HCT116 (cell line): ENCODE measurements around the gene SLC9A9. TPM values are rescaled to one million over a fixed set of nuclear protein-coding genes. Genes with fewer than 3 reads are reported as not detected.
A peak's percentile ranks its signal among the peaks of the same experiment; 100 is the strongest.

Source experiments
- ATAC-seq: fragments of 200-7000 bp; cut with Tn5 transposase; 2 replicates; pipeline ENCODE4 v1.9.1; 2020; ENCODE audit warnings: mild to moderate bottlenecking, moderate library complexity
- Bru-seq: library from RNA; stranded (reverse); fragments of 400-500 nt; gene quantifications from one replicate; lab custom pipeline; 2021; lab: Mats Ljungman, UMichigan
- BruChase-seq, 2 experiments: library from RNA; stranded (reverse); fragments of 400-500 nt; gene quantifications; one replicate each; lab custom pipeline; 2021; lab: Mats Ljungman, UMichigan
- BruUV-seq: library from RNA; stranded (reverse); fragments of 400-500 nt; replicated peaks from 2 replicates; lab custom pipeline; 2021; lab: Mats Ljungman, UMichigan
- CTCF ChIA-PET: fragments of 300-600 bp; sonication (Branson Sonifier 250); formaldehyde crosslinking; loops from one replicate; lab custom pipeline; 2021; ENCODE audit warnings: antibody characterized with exemption; lab: Charles Lee
- POLR2A ChIA-PET: fragments of 300-600, 350-600 bp; sonication (Branson Sonifier 250); formaldehyde crosslinking; loops from one replicate; lab custom pipeline; 2021; ENCODE audit warnings: antibody characterized with exemption; lab: Charles Lee
- RAD21 ChIA-PET, 2 experiments: fragments of 300-600 bp; sonication (Branson Sonifier 250); formaldehyde crosslinking; loops; one replicate each; lab custom pipeline; 2023; ENCODE audit warnings: low total read pairs in 2 of 2; ENCODE audit not compliant: uncharacterized antibody in 2 of 2, unreplicated experiment in 2 of 2, low non-redundant PET in 1 of 2; lab: Charles Lee
- DNase-seq: peaks from one replicate; pipeline ENCODE4 v3.0.0-alpha.2; 2010; ENCODE audit warnings: low read depth, low spot score
- H2AFZ ChIP-seq: fragments of 200-600 bp; shearing (Covaris generic), sonication (generic); 2 replicates; pipeline ENCODE4 v1.6.1; 2017; ENCODE audit warnings: low read depth, mixed run types, mixed read lengths, antibody characterized with exemption, low read length; ENCODE audit not compliant: poor library complexity, severe bottlenecking
- H3K27ac ChIP-seq: 2 replicates; pipeline ENCODE4 v1.5.1; 2012; ENCODE audit warnings: low read depth, low read length
- H3K27me3 ChIP-seq: fragments of 200-600 bp; sonication (generic); 2 replicates; pipeline ENCODE4 v1.6.1; 2016; ENCODE audit warnings: mixed run types, low read length, mixed read lengths; ENCODE audit not compliant: insufficient read depth
- H3K36me3 ChIP-seq, 2 experiments: fragments of 200-500 bp in 1 of 2; fragments of 200-600 bp in 1 of 2; sonication (Bioruptor generic) in 1 of 2; sonication (generic) in 1 of 2; 2 replicates each; pipeline versions ENCODE4 v1.5.1 to v1.6.1; 2014 to 2016; ENCODE audit warnings: low read length in 2 of 2, inconsistent platforms in 1 of 2, mixed read lengths in 1 of 2, mixed run types in 1 of 2; ENCODE audit not compliant: insufficient read depth in 2 of 2, control insufficient read depth in 1 of 2
- H3K4me1 ChIP-seq, 2 experiments: fragments of 200-600 bp in 1 of 2; sonication (generic) in 1 of 2; 2 replicates each; pipeline versions ENCODE4 v1.5.1 to v1.6.1; 2012 to 2017; ENCODE audit warnings: low read length in 2 of 2, inconsistent platforms in 1 of 2, mild to moderate bottlenecking in 1 of 2, mixed read lengths in 1 of 2, mixed run types in 1 of 2, moderate library complexity in 1 of 2; ENCODE audit not compliant: insufficient read depth in 2 of 2, control insufficient read depth in 1 of 2
- H3K4me2 ChIP-seq: fragments of 200-600 bp; sonication (generic); 2 replicates; pipeline ENCODE4 v1.6.1; 2017; ENCODE audit warnings: mixed run types, low read length, mixed read lengths
- H3K4me3 ChIP-seq, 2 experiments: fragments of 200-600 bp in 1 of 2; sonication (generic) in 1 of 2; replicated peaks in 1 of 2; 2 replicates each; pipeline ENCODE4 v1.5.1; 2011 to 2016; ENCODE audit warnings: low read length in 2 of 2, control low read depth in 1 of 2, low read depth in 1 of 2, mild to moderate bottlenecking in 1 of 2, mixed read lengths in 1 of 2, mixed run types in 1 of 2
- H3K79me2 ChIP-seq: fragments of 200-600 bp; sonication (generic); 2 replicates; pipeline ENCODE4 v1.6.1; 2017; ENCODE audit warnings: mild to moderate bottlenecking, mixed run types, low read length, moderate library complexity, mixed read lengths; ENCODE audit not compliant: insufficient read depth
- H3K9ac ChIP-seq: fragments of 200-600 bp; sonication (generic); 2 replicates; pipeline ENCODE4 v1.6.1; 2016; ENCODE audit warnings: low read length, mixed read lengths
- H3K9me2 ChIP-seq: fragments of 200-600 bp; sonication (generic), shearing (Covaris generic); 2 replicates; pipeline ENCODE4 v1.6.1; 2017; ENCODE audit warnings: mixed run types, mild to moderate bottlenecking, moderate library complexity; ENCODE audit not compliant: insufficient read depth
- H3K9me3 ChIP-seq, 2 experiments: fragments of 200-500 bp in 1 of 2; fragments of 200-600 bp in 1 of 2; sonication (Bioruptor generic) in 1 of 2; sonication (generic) in 1 of 2; 2 replicates each; pipeline ENCODE4 v1.6.1; 2014 to 2017; ENCODE audit warnings: low read length in 2 of 2, mixed read lengths in 2 of 2, inconsistent platforms in 1 of 2, low read depth in 1 of 2, mild to moderate bottlenecking in 1 of 2, mixed run types in 1 of 2, moderate library complexity in 1 of 2; ENCODE audit not compliant: control insufficient read depth in 1 of 2, insufficient read depth in 1 of 2
- H4K20me1 ChIP-seq: fragments of 200-600 bp; sonication (generic), shearing (Covaris generic); 2 replicates; pipeline ENCODE4 v1.6.1; 2017; ENCODE audit warnings: mixed run types, mild to moderate bottlenecking, moderate library complexity; ENCODE audit not compliant: insufficient read depth
- CEBPB ChIP-seq: IDR thresholded peaks from 2 replicates; pipeline ENCODE4 v1.6.1; 2012; ENCODE audit warnings: low read depth
- ELF1 ChIP-seq: IDR thresholded peaks from 2 replicates; pipeline ENCODE4 v1.6.1; 2012; ENCODE audit warnings: low read depth, borderline replicate concordance
- EZH2phosphoT487 ChIP-seq: fragments of 200-600 bp; IDR thresholded peaks from 2 replicates; pipeline ENCODE4 v1.6.1; 2018; ENCODE audit warnings: antibody characterized with exemption, borderline replicate concordance
- JUND ChIP-seq: IDR thresholded peaks from 2 replicates; pipeline ENCODE4 v1.6.1; 2012
- MAX ChIP-seq: IDR thresholded peaks from 2 replicates; pipeline ENCODE4 v1.6.1; 2012
- POLR2A ChIP-seq: IDR thresholded peaks from 2 replicates; pipeline ENCODE4 v1.7.0; 2011; ENCODE audit warnings: borderline replicate concordance; ENCODE audit not compliant: insufficient read depth, insufficient read length; ENCODE audit errors: extremely low read depth
- SIN3A ChIP-seq: IDR thresholded peaks from 2 replicates; pipeline ENCODE4 v1.6.1; 2012; ENCODE audit warnings: low read depth
- YY1 ChIP-seq: IDR thresholded peaks from 2 replicates; pipeline ENCODE4 v1.6.1; 2011; ENCODE audit warnings: low read length, low read depth, moderate library complexity, mild to moderate bottlenecking; ENCODE audit not compliant: insufficient replicate concordance; ENCODE audit errors: extremely low read depth
- intact Hi-C: fragments of 100-400 bp; cut with micrococcal nuclease; formaldehyde crosslinking; loops from 2 replicates; pipeline ENCODE4 v1.10.0; 2022
- long read RNA-seq: library from polyadenylated mRNA; unstranded; transcript quantifications from one replicate; pipeline ENCODE4 v2.0.0, GENCODE V29; 2021; ENCODE audit not compliant: unreplicated experiment
- polyA plus RNA-seq: library from polyadenylated mRNA; unstranded; fragments of >200 nt; gene quantifications from 2 replicates; pipeline ENCODE4 v1.2.1, GENCODE V29; 2012; ENCODE audit warnings: missing spikeins
- total RNA-seq: library from RNA; stranded (reverse); gene quantifications from one replicate; pipeline ENCODE4 v1.2.1, GENCODE V29; 2021; ENCODE audit not compliant: unreplicated experiment
- TF ChIP-seq, protein P1 (sequence below): IDR thresholded peaks from 2 replicates; pipeline ENCODE4 v1.6.1; 2012; ENCODE audit warnings: low read depth

The SLC9A9 gene
- 0.20 TPM for total RNA-seq
- 0.32 and 0.60 TPM in 2 replicates for polyA plus RNA-seq
- percentile 26 among the genes with signal in this experiment for Bru-seq, nascent RNA
- BruChase-seq, experiment 1, labeled RNA remaining after a 6-hour chase: percentile 10 among the genes with signal in this experiment
- BruChase-seq, experiment 2, labeled RNA remaining after a 2-hour chase: percentile 19 among the genes with signal in this experiment
- long read RNA-seq: 0 reads

- TF ChIP-seq SIN3A (no peak), POLR2A (no peak), MAX (0 out of 2 replicates have a peak, but pooled peaks have one; percentile 32), ELF1 (peak; percentile 47), YY1 (no peak)
- Histone ChIP-seq H2AFZ (peak within 1 kb of the TSS; percentile 91), H3K79me2 (no peaks in the 10 kb centered on the region), H4K20me1 (no peaks in the 10 kb centered on the region), H3K27ac (no peak within 1 kb of the TSS), H3K4me1 (peaks cover 0 to 6% of the 10 kb centered on the region in 2 experiments; a peak in 1 of 4 replicates), H3K36me3 (no peaks in the 10 kb centered on the region), H3K27me3 (no peaks in the 10 kb centered on the region), H3K9me2 (no peaks in the 10 kb centered on the region), H3K4me2 (peak within 1 kb of the TSS; percentile 41), H3K4me3 (peak within 1 kb of the TSS; percentile 6 to 23; a peak in 3 of 4 replicates), H3K9me3 (no peaks in the 10 kb centered on the region), H3K9ac (no peak within 1 kb of the TSS)
- ChIA-PET CTCF (no interaction called here), POLR2A (interaction anchor here (0.6 kb wide), 1 partner anchor 64 kb away, joined by 3 read pairs; no protein-coding TSS in a partner anchor), RAD21 (no interaction called here)
- ATAC-seq (peak; percentile 60; the same call in 1 of the 2 replicates), DNase-seq (no peak)
- intact Hi-C loops: no loop called here
- no TSS peak for BruUV-seq
Observed at GRCh38 chr3:143847787-143848631, at the start of gene SLC9A9. Gene SLC9A9 (minus strand): TSS chr3:143848468. CDS start chr3:143848322, 146 bp downstream.

- no peaks in the 10 kb centered on the region for H3K79me2 ChIP-seq
- ChIA-PET POLR2A (no interaction called here), CTCF (no interaction called here), RAD21 (no interaction called here)
- H2AFZ ChIP-seq: no peak overlapping the region
- no peak overlapping the region for H3K9ac ChIP-seq
- H3K36me3 ChIP-seq: no peaks in the 10 kb centered on the region
- BruUV-seq: no TSS peak
- no peaks in the 10 kb centered on the region for H3K9me3 ChIP-seq
- H3K27ac ChIP-seq: no peak overlapping the region
- no peaks in the 10 kb centered on the region for H4K20me1 ChIP-seq
- H3K9me2 ChIP-seq: no peaks in the 10 kb centered on the region
- DNase-seq (no peak), ATAC-seq (no peak)
- H3K4me2 ChIP-seq: no peak overlapping the region
- H3K4me3 ChIP-seq: no peak overlapping the region
- intact Hi-C loops: loop anchor here (5.0 kb wide), 3 partner anchors 55 to 1870 kb away; no protein-coding TSS in a partner anchor
- H3K27me3 ChIP-seq: no peaks in the 10 kb centered on the region
- TF ChIP-seq EZH2phosphoT487 (no peak), JUND (no peak), SIN3A (no peak), CEBPB (no peak)
- TF ChIP-seq, protein P1, sequence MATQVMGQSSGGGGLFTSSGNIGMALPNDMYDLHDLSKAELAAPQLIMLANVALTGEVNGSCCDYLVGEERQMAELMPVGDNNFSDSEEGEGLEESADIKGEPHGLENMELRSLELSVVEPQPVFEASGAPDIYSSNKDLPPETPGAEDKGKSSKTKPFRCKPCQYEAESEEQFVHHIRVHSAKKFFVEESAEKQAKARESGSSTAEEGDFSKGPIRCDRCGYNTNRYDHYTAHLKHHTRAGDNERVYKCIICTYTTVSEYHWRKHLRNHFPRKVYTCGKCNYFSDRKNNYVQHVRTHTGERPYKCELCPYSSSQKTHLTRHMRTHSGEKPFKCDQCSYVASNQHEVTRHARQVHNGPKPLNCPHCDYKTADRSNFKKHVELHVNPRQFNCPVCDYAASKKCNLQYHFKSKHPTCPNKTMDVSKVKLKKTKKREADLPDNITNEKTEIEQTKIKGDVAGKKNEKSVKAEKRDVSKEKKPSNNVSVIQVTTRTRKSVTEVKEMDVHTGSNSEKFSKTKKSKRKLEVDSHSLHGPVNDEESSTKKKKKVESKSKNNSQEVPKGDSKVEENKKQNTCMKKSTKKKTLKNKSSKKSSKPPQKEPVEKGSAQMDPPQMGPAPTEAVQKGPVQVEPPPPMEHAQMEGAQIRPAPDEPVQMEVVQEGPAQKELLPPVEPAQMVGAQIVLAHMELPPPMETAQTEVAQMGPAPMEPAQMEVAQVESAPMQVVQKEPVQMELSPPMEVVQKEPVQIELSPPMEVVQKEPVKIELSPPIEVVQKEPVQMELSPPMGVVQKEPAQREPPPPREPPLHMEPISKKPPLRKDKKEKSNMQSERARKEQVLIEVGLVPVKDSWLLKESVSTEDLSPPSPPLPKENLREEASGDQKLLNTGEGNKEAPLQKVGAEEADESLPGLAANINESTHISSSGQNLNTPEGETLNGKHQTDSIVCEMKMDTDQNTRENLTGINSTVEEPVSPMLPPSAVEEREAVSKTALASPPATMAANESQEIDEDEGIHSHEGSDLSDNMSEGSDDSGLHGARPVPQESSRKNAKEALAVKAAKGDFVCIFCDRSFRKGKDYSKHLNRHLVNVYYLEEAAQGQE: no peak
- H3K4me1 ChIP-seq: no peaks in the 10 kb centered on the region
Observed at GRCh38 chr3:143897576-143898295, 49.5 kb upstream of the SLC9A9 start.
